Measurements from ENCODE around the gene SERPINA10. TPM values are rescaled to one million over a fixed set of nuclear protein-coding genes. Genes with fewer than 3 reads are reported as not detected.
"Not testable (repeated sequence)": the region's sequence is repeated elsewhere in the genome, so short reads cannot be mapped to it uniquely, and the experiment has no call there.

Gene SERPINA10
- total RNA-seq, 4 donors from 2014 or later, result not detected

GRCh38 chr14:94288610-94289465 lies 4.2 kb downstream of the SERPINA10 start:
- 54 to 71% methylated on average over 10 of the region's 14 CpGs for WGBS, 2 donors
- Histone ChIP-seq H3K27me3 (peaks cover 0 to 71% (median 1%) of the 10 kb centered on the region in 4 donors), H3K4me3 (no peak overlapping the region), H3K27ac (no peak overlapping the region), H3K4me1 (peaks cover 0 to 21% (median 3%) of the 10 kb centered on the region in 3 donors), H3K9me3 (no peaks in the 10 kb centered on the region), H3K36me3 (no peaks in the 10 kb centered on the region)
- TF ChIP-seq, protein P1, sequence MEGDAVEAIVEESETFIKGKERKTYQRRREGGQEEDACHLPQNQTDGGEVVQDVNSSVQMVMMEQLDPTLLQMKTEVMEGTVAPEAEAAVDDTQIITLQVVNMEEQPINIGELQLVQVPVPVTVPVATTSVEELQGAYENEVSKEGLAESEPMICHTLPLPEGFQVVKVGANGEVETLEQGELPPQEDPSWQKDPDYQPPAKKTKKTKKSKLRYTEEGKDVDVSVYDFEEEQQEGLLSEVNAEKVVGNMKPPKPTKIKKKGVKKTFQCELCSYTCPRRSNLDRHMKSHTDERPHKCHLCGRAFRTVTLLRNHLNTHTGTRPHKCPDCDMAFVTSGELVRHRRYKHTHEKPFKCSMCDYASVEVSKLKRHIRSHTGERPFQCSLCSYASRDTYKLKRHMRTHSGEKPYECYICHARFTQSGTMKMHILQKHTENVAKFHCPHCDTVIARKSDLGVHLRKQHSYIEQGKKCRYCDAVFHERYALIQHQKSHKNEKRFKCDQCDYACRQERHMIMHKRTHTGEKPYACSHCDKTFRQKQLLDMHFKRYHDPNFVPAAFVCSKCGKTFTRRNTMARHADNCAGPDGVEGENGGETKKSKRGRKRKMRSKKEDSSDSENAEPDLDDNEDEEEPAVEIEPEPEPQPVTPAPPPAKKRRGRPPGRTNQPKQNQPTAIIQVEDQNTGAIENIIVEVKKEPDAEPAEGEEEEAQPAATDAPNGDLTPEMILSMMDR (IDR thresholded peaks at IDR 0.05), result no peak
- TF ChIP-seq POLR2A (IDR thresholded peaks at IDR 0.05), result no peak
- intact Hi-C loops (cut with DNase I), result no loop called here
- no peak for DNase-seq

DNA sequence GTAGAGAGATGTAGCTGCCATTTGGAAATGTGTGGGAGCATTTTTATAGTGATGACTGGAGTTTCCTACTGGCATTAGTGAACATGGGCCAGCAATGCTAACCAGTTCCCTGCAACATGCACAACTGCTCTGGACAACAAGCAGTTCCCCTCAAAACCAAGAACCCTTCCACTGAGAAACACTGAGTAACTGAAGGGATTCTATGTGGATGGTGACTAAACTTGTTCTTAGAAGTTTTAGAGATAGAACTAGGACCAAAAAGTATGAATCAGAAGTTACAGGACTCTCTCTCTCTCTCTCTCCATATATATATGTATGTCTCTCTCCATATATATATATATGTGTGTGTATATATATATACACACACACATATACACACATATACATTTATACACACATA lies 7.9 kb downstream of the SERPINA10 start:
- intact Hi-C loops (cut with DNase I), result no loop called here
- peaks cover 0 to 47% (median 2%) of the 10 kb centered on the region in 4 donors for H3K27me3 ChIP-seq
- no peaks in the 10 kb centered on the region for H3K9me3 ChIP-seq
- H3K4me3 ChIP-seq, result no peak overlapping the region
- no peak for DNase-seq
- peaks cover 0 to 17% (median 3%) of the 10 kb centered on the region in 3 donors for H3K4me1 ChIP-seq
- no peaks in the 10 kb centered on the region for H3K36me3 ChIP-seq
- TF ChIP-seq, protein P1 (IDR thresholded peaks at IDR 0.05), result no peak
- TF ChIP-seq POLR2A (IDR thresholded peaks at IDR 0.05), result no peak
- H3K27ac ChIP-seq, result no peak overlapping the region

- TF ChIP-seq, protein P1 (IDR thresholded peaks at IDR 0.05), result no peak
- no peak for TF ChIP-seq POLR2A (IDR thresholded peaks at IDR 0.05)
- peaks cover 0 to 8% (median 3%) of the 10 kb centered on the region in 3 donors for H3K4me1 ChIP-seq
- H3K4me3 ChIP-seq, result no peak overlapping the region
- H3K27ac ChIP-seq, result no peak overlapping the region
- no peaks in the 10 kb centered on the region for H3K9me3 ChIP-seq
- 67 to 77% methylated on average over 2 of the region's 2 CpGs for WGBS, 2 donors
- peaks cover 0 to 47% (median 2%) of the 10 kb centered on the region in 4 donors for H3K27me3 ChIP-seq
- no peak for DNase-seq
- no peaks in the 10 kb centered on the region for H3K36me3 ChIP-seq
- intact Hi-C loops (cut with DNase I), result no loop called here
Observed at GRCh38 chr14:94284221-94284620, 8.8 kb downstream of the SERPINA10 start.

GRCh38 chr14:94282991-94283723 lies 9.9 kb downstream of the SERPINA10 start:
- Histone ChIP-seq H3K36me3 (no peaks in the 10 kb centered on the region), H3K9me3 (no peaks in the 10 kb centered on the region), H3K27ac (no peak overlapping the region), H3K4me3 (no peak overlapping the region), H3K27me3 (peaks cover 0 to 38% (median 2%) of the 10 kb centered on the region in 4 donors), H3K4me1 (no peaks in the 10 kb centered on the region)
- no peak for TF ChIP-seq POLR2A (IDR thresholded peaks at IDR 0.05)
- TF ChIP-seq, protein P1 (IDR thresholded peaks at IDR 0.05), result no peak
- 53 to 77% methylated on average over 2 of the region's 2 CpGs for WGBS, 2 donors
- no peak for DNase-seq
- intact Hi-C loops (cut with DNase I), result no loop called here

GRCh38 chr14:94278731-94279130 lies 14.3 kb downstream of the SERPINA10 start:
- H3K36me3 ChIP-seq, result no peaks in the 10 kb centered on the region
- no peak for TF ChIP-seq POLR2A (IDR thresholded peaks at IDR 0.05)
- TF ChIP-seq, protein P1 (IDR thresholded peaks at IDR 0.05), result no peak
- no peaks in the 10 kb centered on the region for H3K4me1 ChIP-seq
- H3K9me3 ChIP-seq, result no peaks in the 10 kb centered on the region
- H3K27me3 ChIP-seq, result peaks cover 0 to 9% (median under 1%) of the 10 kb centered on the region in 4 donors
- intact Hi-C loops (cut with DNase I), result no loop called here
- no peak overlapping the region for H3K27ac ChIP-seq
- H3K4me3 ChIP-seq, result no peak overlapping the region
- no peak for DNase-seq
- WGBS, 2 donors, result 62 to 82% methylated on average over 2 of the region's 2 CpGs

- intact Hi-C loops (cut with DNase I); H3K36me3 ChIP-seq; H3K27me3 ChIP-seq; H3K27ac ChIP-seq; H3K4me1 ChIP-seq; H3K4me3 ChIP-seq; DNase-seq; H3K9me3 ChIP-seq: not testable (repeated sequence)
- WGBS, 2 donors, result 87 to 88% methylated on average over 11 of the region's 11 CpGs
Observed at GRCh38 chr14:94276898-94277561, 16.0 kb downstream of the SERPINA10 start.
